Myometrial cell (primary cell): ENCODE measurements around the gene STX10. TPM values are rescaled to one million over a fixed set of nuclear protein-coding genes. Genes with fewer than 3 reads are reported as not detected.

Experiments used
- total RNA-seq: library from RNA; depleted of rRNA; stranded (reverse); fragments of >200 nt; gene quantifications from 2 replicates; pipeline ENCODE4 v1.2.3, GENCODE V29; 2015

The STX10 gene
- total RNA-seq, result 70.2 and 97.2 TPM in 2 replicates

DNA sequence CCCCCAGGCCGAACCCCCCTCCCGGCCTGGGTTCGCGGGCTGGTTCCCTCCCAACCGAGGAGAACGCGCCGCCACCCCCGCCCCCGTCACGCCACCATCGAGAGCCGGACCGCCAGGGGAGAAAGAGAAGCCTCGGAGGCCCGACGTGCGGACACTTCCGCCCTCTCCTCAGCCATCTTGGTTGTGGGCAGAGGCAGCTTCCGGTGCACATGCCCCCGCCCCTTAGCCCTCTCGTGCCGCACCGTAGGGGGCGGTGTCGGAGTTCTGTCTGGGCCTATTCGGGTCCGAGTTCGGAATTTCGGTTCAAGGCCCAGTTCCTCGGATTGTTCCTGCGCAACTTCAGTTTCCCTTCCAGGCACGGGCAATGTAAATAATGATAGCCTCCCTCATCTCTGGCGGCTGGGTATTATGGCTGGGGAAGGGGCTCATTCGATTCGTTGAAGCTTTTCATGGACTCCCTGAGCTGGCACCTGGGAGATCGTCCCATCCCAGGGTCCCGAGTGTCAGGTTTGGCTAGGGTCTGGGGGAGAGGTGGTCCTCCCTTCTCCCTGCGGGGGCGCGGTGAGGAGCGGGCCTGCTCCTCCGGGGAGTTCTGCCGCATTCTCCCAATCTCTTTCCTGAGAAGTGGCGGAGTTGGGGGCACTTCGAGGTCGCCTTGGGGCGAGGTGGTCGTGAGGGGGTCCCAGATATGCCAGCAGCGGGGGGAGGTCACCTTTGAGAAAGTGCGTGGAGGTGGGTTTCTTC, at the start of gene STX10, which contains the start of gene IER2:
Gene STX10 (minus strand): TSS at position 189 of the 744 bp plus-strand sequence. CDS start 202 bp downstream, outside the sequence.
Gene IER2 (plus strand): TSS at position 225 of the 744 bp plus-strand sequence. CDS start 2,776 bp downstream, outside the sequence.

DNA sequence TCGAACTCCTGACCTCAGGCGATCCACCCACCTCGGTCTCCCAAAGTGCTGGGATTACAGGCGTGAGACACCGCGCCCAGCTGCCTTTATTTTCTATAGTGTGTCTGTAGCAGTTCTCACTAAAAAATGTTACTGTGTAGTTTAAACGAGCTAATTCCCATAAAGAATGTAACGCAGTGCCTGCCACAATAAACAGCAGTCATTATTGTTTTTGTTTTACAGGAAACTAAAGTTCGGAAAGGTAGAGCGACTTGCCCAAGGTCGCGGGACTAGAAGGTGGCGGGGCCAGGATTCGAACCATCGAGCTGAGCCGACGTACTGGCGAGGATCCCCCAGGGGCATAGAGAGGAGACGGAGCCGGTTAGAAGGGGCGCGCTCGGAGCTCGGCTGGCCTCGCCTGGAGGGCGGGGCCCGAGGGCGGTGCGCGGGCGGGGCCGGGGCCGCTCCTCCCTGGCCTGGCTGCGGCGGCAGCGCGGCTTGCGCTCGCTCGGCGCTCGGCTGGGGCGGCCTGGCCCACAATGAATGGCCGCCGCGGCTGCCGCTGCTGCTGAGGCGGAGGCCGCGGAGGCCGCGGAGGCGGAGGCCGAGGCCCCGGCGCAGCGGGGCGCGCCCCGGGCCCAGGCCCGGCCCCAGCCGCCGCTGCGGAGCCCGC, 32.3 kb downstream of the STX10 start, which contains the start of gene NACC1:
Gene NACC1 (plus strand): TSS at position 493 of the 652 bp plus-strand sequence. CDS start 16,944 bp downstream, outside the sequence.

DNA sequence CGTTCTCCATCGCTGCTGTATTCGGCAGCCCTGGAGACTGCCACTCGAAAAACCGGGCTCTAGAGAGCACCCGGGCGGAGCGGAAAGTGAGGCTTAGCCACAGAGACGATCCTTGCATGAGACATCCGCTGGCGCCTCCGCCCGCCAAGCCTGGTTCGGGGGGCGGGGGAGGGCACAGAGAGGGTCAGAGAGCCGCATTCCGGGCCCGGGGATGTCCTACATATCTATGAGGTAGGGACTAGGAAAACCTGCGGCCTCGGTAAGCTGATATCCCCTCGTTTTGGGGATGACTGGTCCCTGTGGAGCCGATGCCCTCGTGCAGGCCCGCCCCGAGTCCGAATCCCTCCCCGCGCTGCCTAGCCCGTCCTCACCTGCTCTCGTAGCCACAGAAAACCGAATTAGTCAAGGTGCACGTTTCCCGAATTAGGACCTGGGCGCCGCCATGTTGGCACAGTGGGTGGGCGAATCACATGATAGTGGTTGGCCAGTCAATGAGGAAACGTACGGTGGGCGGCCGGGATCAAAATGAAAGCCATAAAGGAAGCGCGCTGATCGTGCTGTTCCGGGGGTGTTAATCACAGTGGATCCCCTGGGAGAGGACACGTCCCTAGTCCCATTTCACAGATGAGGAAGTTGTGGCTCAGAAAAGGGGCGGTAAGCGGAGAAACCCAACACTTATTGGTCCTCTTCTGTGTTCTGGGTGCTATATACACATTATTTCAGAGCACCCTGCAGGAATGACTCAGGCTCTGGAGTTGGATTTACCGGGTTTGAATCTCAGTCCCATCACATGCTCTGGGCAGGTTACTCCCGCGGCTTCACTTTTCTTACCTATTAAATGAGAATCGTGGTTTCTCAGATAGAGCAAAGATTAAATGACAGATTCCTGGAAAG, 33.6 kb downstream of the STX10 start, which contains the start of gene TRMT1:
Gene TRMT1 (minus strand): TSS at position 459 of the 894 bp plus-strand sequence. CDS start 341 bp downstream, at position 118.

DNA sequence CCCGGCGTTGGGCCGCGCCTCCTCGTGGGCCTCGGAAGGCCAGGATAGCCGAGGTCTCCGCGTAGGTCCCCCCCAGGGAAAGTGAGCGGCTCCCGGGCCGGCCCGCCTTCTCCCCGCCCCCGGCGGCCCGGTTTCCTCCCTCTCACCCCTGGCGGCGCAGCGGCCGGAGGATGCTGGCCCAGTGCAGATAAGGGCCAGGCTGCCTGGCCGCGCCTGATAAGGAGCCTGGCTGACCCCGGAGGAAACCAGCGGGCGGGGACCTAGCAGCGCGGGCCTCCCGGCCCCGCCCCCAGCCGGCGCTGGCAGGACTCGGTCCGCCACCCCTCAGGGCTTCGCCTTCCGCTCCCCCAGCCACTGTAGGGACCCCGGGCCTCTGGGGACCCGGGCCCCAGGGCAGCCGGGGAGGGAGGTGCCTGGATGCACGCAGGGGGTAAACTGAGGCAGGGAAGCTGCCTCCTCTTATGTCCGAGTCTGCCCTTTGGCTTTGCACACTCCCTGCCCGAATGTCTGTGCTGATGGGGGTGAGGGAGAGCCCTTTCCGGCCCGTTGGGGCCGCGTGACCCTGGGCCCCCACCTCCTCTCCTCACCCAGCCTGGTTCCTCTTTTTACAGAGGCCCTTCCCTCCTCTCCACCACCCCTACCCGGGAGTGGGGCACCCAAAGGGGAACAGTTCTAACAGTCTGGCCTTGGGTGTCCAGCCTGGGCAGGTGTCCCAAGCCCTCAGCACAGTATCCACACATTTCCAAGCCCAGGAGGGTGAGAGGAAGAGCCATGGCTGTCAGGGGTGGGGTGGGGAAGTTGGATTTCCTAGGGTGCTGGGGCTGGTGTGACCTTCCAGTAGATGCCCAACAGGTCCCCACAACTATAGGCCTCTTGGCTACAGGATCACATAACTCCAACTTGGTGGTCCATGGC, 47.3 kb downstream of the STX10 start, which contains the start of gene LYL1:
Gene LYL1 (minus strand): TSS at position 193 of the 915 bp plus-strand sequence. CDS start 1,687 bp downstream, outside the sequence.

Other genes with a start within 250 kb of the STX10 start
- gene SYCE2, start 231.1 kb downstream of the STX10 start, total RNA-seq, result not detected in 2 replicates
- 58.3 and 76.7 TPM in 2 replicates for gene FARSA, start 216.7 kb downstream of the STX10 start, total RNA-seq
- 1,851 and 1,968 TPM in 2 replicates for gene CALR, start 211.8 kb downstream of the STX10 start, total RNA-seq
- gene RAD23A, start 204.5 kb downstream of the STX10 start, total RNA-seq, result 136 and 150 TPM in 2 replicates
- gene GADD45GIP1, start 193.2 kb downstream of the STX10 start, total RNA-seq, result 49.1 and 63.7 TPM in 2 replicates
- gene DAND5, start 180.8 kb downstream of the STX10 start, total RNA-seq, result not detected in 2 replicates
- gene NFIX, start 154.9 kb downstream of the STX10 start, total RNA-seq, result 47.6 and 49.4 TPM in 2 replicates
- 0.71 and 3.5 TPM in 2 replicates for gene LYL1, start 47.5 kb downstream of the STX10 start, total RNA-seq
- gene TRMT1, start 33.6 kb downstream of the STX10 start, total RNA-seq, result 39.7 and 44.4 TPM in 2 replicates
- 83.6 and 93.0 TPM in 2 replicates for gene NACC1, start 32.1 kb downstream of the STX10 start, total RNA-seq
- gene IER2, start within 50 bp of the STX10 start, total RNA-seq, result 45.5 and 47.9 TPM in 2 replicates